ENCODE results near the gene DGKH.

Gene DGKH

DNA sequence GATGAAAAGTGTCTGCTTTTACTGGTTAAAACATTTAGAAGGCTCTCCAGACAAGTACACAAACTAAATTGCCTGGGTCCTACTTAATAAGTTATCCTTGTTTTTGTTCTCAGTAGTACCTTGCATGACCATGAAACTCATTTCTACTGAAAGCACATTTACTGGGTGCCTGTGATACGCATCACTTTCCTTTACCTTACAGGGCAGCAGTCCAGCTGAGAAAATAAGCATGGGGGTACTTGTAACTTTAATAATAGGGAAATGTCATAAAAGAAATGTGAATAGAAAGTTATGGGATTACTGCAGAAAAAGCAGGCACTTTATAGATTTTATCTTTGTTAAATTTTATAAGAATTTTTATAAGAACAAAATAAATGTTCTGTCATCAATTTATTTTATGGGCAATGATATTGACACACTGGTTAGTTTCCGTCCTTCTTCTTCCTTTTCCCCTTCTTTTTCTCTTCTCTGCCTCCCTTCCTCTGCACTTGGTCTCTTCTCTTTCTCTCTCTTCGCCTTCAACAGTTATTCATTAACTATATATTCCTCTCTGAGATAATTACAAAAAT, 116.2 kb downstream of the DGKH start:
- H3K9me3 ChIP-seq (ENCODE audit: control insufficient read depth, insufficient read depth, low read length): no peaks in the 10 kb centered on the region
- H3K79me2 ChIP-seq (ENCODE audit: control insufficient read depth, low read length): no peaks in the 10 kb centered on the region
- no peak overlapping the region for H3K4me2 ChIP-seq (ENCODE audit: low read length)
- H3K4me3 ChIP-seq (ENCODE audit: low read length): no peak overlapping the region
- H3F3A ChIP-seq (ENCODE audit: control insufficient read depth, insufficient read depth): no peaks in the 10 kb centered on the region
- H4K20me1 ChIP-seq (ENCODE audit: control insufficient read depth, insufficient read depth, low read depth, low read length): no peaks in the 10 kb centered on the region
- no peaks in the 10 kb centered on the region for H3K27me3 ChIP-seq (ENCODE audit: control insufficient read depth, low read length)
- no peak for TF ChIP-seq EZH2phosphoT487 (IDR thresholded peaks at IDR 0.05; ENCODE audit: borderline replicate concordance, low read length)
- TF ChIP-seq, protein P1, sequence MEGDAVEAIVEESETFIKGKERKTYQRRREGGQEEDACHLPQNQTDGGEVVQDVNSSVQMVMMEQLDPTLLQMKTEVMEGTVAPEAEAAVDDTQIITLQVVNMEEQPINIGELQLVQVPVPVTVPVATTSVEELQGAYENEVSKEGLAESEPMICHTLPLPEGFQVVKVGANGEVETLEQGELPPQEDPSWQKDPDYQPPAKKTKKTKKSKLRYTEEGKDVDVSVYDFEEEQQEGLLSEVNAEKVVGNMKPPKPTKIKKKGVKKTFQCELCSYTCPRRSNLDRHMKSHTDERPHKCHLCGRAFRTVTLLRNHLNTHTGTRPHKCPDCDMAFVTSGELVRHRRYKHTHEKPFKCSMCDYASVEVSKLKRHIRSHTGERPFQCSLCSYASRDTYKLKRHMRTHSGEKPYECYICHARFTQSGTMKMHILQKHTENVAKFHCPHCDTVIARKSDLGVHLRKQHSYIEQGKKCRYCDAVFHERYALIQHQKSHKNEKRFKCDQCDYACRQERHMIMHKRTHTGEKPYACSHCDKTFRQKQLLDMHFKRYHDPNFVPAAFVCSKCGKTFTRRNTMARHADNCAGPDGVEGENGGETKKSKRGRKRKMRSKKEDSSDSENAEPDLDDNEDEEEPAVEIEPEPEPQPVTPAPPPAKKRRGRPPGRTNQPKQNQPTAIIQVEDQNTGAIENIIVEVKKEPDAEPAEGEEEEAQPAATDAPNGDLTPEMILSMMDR (IDR thresholded peaks at IDR 0.05; ENCODE audit: low read depth, low read length, poor library complexity, severe bottlenecking): no peak
- no peaks in the 10 kb centered on the region for H3K4me1 ChIP-seq (ENCODE audit: control insufficient read depth, low read length)
- no peaks in the 10 kb centered on the region for H3K9me2 ChIP-seq (replicated peaks; ENCODE audit: control insufficient read depth, low read length)
- H3K36me3 ChIP-seq (ENCODE audit: control insufficient read depth, low read length): peaks cover 34% of the 10 kb centered on the region
- no peak overlapping the region for H3K27ac ChIP-seq (ENCODE audit: low read depth, low read length)

DNA sequence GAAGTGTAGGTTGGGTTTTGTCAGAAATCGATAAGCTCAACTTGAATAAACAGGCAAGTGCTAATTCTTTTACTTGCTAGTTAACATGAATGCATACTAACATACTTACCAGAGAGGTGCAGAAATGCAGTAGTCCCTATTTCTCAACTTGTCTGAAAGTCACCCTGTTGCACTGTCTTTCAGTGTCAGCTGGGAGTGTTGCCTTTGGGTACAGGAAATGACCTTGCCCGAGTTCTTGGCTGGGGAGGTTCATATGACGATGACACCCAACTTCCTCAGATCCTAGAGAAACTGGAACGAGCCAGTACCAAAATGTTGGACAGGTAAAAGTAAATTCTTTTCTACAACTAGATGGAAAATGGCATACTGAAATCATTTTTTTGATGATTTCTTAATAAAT, 120.0 kb downstream of the DGKH start:
- H3K9me3 ChIP-seq (ENCODE audit: control insufficient read depth, insufficient read depth, low read length): no peaks in the 10 kb centered on the region
- H3K79me2 ChIP-seq (ENCODE audit: control insufficient read depth, low read length): no peaks in the 10 kb centered on the region
- no peak overlapping the region for H3K4me2 ChIP-seq (ENCODE audit: low read length)
- peaks cover 18% of the 10 kb centered on the region for H3K36me3 ChIP-seq (ENCODE audit: control insufficient read depth, low read length)
- no peak overlapping the region for H3K27ac ChIP-seq (ENCODE audit: low read depth, low read length)
- H3K4me3 ChIP-seq (ENCODE audit: low read length): no peak overlapping the region
- no peaks in the 10 kb centered on the region for H3K9me2 ChIP-seq (replicated peaks; ENCODE audit: control insufficient read depth, low read length)
- H3K4me1 ChIP-seq (ENCODE audit: control insufficient read depth, low read length): no peaks in the 10 kb centered on the region
- no peak for TF ChIP-seq EZH2phosphoT487 (IDR thresholded peaks at IDR 0.05; ENCODE audit: borderline replicate concordance, low read length)
- no peaks in the 10 kb centered on the region for H4K20me1 ChIP-seq (ENCODE audit: control insufficient read depth, insufficient read depth, low read depth, low read length)
- H3K27me3 ChIP-seq (ENCODE audit: control insufficient read depth, low read length): no peaks in the 10 kb centered on the region
- no peaks in the 10 kb centered on the region for H3F3A ChIP-seq (ENCODE audit: control insufficient read depth, insufficient read depth)

DNA sequence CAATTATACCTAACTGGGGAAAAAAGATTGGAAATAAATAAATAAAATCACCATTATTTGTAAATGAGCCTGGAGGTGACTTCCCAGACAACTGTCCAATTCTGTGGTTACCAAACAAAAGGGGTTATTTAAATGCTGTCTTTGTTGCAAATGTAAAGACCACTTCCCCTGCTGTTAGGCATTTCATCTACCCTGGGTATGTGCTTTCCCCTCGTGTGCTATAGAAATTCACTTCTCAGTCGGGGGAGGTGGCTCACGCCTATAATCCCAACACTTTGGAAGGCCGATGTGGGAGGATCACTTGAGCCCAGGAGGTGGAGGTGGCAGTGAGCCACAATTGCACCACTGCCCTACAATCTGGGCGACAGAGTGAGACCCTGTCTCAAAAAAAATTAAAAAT, 121.6 kb downstream of the DGKH start:
- Histone ChIP-seq H3F3A (ENCODE audit: control insufficient read depth, insufficient read depth) (no peaks in the 10 kb centered on the region), H3K36me3 (ENCODE audit: control insufficient read depth, low read length) (peaks cover 25% of the 10 kb centered on the region), H3K4me2 (ENCODE audit: low read length) (no peak overlapping the region)

DNA sequence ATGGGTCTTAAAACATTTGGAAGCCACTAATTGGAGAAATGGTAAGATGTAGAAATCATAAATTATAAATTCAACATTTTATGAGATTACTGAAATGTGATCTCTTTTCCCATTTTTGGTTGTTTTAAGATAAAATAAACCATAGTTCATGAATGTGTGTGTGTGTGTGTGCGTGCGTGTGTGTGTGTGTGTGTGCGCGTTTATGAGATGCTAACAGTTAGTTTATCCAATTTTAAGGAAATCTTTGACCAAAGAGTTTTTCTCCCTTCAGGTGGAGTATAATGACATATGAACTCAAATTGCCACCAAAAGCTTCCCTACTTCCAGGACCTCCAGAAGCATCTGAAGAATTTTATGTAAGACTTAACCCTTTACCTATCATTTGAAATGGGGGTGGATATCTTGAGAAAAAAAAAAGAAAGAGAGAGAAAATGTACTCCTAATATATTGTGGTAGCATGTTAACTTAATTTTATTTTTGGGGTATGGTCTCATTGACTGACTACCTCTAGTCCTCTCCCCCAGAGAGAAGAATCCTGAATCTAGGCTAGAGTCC, 125.4 kb downstream of the DGKH start:
- no peak overlapping the region for H3K27ac ChIP-seq (ENCODE audit: low read depth, low read length)
- H3K79me2 ChIP-seq (ENCODE audit: control insufficient read depth, low read length): no peaks in the 10 kb centered on the region
- no peaks in the 10 kb centered on the region for H3F3A ChIP-seq (ENCODE audit: control insufficient read depth, insufficient read depth)
- no peaks in the 10 kb centered on the region for H3K27me3 ChIP-seq (ENCODE audit: control insufficient read depth, low read length)
- H3K4me3 ChIP-seq (ENCODE audit: low read length): no peak overlapping the region
- no peaks in the 10 kb centered on the region for H4K20me1 ChIP-seq (ENCODE audit: control insufficient read depth, insufficient read depth, low read depth, low read length)
- no peaks in the 10 kb centered on the region for H3K9me2 ChIP-seq (replicated peaks; ENCODE audit: control insufficient read depth, low read length)
- H3K4me1 ChIP-seq (ENCODE audit: control insufficient read depth, low read length): no peaks in the 10 kb centered on the region
- no peak overlapping the region for H3K4me2 ChIP-seq (ENCODE audit: low read length)
- no peaks in the 10 kb centered on the region for H3K9me3 ChIP-seq (ENCODE audit: control insufficient read depth, insufficient read depth, low read length)
- TF ChIP-seq, protein P1 (IDR thresholded peaks at IDR 0.05; ENCODE audit: low read depth, low read length, poor library complexity, severe bottlenecking): no peak
- no peak for TF ChIP-seq EZH2phosphoT487 (IDR thresholded peaks at IDR 0.05; ENCODE audit: borderline replicate concordance, low read length)
- H3K36me3 ChIP-seq (ENCODE audit: control insufficient read depth, low read length): peaks cover 23% of the 10 kb centered on the region

More for the DNA sequence above, 121.6 kb downstream of the DGKH start:
- Histone ChIP-seq H3K27me3 (ENCODE audit: control insufficient read depth, low read length) (no peaks in the 10 kb centered on the region), H3K4me1 (ENCODE audit: control insufficient read depth, low read length) (no peaks in the 10 kb centered on the region), H3K4me3 (ENCODE audit: low read length) (no peak overlapping the region), H3K27ac (ENCODE audit: low read depth, low read length) (no peak overlapping the region), H3K79me2 (ENCODE audit: control insufficient read depth, low read length) (no peaks in the 10 kb centered on the region), H3K9me3 (ENCODE audit: control insufficient read depth, insufficient read depth, low read length) (no peaks in the 10 kb centered on the region), H4K20me1 (ENCODE audit: control insufficient read depth, insufficient read depth, low read depth, low read length) (no peaks in the 10 kb centered on the region), H3K9me2 (replicated peaks; ENCODE audit: control insufficient read depth, low read length) (no peaks in the 10 kb centered on the region)
- TF ChIP-seq EZH2phosphoT487 (IDR thresholded peaks at IDR 0.05; ENCODE audit: borderline replicate concordance, low read length): no peak
